ENCODE results near the gene TMOD3. TPM values are rescaled to one million over a fixed set of nuclear protein-coding genes. Genes with fewer than 3 reads are reported as not detected.

TMOD3 gene
- total RNA-seq, 1 experiment from 2014 or later, result 53.6 TPM

DNA sequence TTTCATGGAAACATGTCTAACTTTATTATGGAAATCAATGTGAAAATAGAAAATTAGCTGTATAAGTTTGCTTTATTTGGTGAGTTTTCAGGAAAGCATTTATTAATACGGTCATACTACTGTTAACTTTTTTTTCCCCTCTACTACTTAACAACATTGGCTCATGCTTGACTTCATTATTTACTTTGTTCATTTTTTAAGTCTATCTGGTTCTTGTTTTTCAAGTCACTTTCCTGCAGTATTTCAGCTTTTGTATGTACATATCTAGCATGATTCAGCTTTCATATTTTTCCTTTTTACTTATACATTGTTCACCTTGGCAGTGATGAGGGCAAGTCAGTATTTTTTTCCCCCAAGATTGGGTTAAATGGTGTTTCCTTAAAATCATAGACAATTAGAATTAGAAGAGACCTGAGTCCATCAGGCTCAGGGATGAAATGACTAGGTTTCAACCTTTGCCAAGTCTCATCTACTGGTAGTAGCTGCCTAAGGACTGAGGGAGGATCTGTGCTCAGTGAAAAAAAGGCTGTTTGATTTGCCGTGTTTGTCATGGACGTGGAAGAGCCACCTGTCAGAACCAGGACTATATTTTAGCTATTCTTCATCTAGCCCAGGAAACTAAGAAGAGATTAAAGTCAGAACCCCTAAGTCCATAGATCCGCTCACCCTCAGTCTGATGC is 15.4 kb downstream of the TMOD3 start:
- CTCF ChIA-PET, result interaction anchor here (0.6 to 1.1 kb wide), 2 partner anchors 30 to 129 kb away, joined by 3 to 5 read pairs; no protein-coding TSS in a partner anchor
- intact Hi-C loops (cut with micrococcal nuclease; ENCODE audit: unreplicated experiment), result loop anchor here (2.0 kb wide), 2 partner anchors 14 to 30 kb away; no protein-coding TSS in a partner anchor
- Mint-ChIP-seq H3K27ac (ENCODE audit: unreplicated experiment) (peak overlapping the region; percentile 77), H3K9me3 (ENCODE audit: low read depth, unreplicated experiment) (peaks cover 2% of the 10 kb centered on the region), H3K27me3 (ENCODE audit: unreplicated experiment) (no peaks in the 10 kb centered on the region), H3K4me3 (ENCODE audit: low read depth, unreplicated experiment) (no peak overlapping the region), H3K36me3 (ENCODE audit: insufficient read depth, unreplicated experiment) (no peaks in the 10 kb centered on the region), H3K4me1 (ENCODE audit: low read depth, unreplicated experiment) (peaks cover 76% of the 10 kb centered on the region)
- no TSS peak for BruUV-seq (replicated peaks)
- DNase-seq, result no peak
- TF ChIP-seq, protein P1, sequence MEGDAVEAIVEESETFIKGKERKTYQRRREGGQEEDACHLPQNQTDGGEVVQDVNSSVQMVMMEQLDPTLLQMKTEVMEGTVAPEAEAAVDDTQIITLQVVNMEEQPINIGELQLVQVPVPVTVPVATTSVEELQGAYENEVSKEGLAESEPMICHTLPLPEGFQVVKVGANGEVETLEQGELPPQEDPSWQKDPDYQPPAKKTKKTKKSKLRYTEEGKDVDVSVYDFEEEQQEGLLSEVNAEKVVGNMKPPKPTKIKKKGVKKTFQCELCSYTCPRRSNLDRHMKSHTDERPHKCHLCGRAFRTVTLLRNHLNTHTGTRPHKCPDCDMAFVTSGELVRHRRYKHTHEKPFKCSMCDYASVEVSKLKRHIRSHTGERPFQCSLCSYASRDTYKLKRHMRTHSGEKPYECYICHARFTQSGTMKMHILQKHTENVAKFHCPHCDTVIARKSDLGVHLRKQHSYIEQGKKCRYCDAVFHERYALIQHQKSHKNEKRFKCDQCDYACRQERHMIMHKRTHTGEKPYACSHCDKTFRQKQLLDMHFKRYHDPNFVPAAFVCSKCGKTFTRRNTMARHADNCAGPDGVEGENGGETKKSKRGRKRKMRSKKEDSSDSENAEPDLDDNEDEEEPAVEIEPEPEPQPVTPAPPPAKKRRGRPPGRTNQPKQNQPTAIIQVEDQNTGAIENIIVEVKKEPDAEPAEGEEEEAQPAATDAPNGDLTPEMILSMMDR (IDR thresholded peaks at IDR 0.05; ENCODE audit: unreplicated experiment), result no peak

DNA sequence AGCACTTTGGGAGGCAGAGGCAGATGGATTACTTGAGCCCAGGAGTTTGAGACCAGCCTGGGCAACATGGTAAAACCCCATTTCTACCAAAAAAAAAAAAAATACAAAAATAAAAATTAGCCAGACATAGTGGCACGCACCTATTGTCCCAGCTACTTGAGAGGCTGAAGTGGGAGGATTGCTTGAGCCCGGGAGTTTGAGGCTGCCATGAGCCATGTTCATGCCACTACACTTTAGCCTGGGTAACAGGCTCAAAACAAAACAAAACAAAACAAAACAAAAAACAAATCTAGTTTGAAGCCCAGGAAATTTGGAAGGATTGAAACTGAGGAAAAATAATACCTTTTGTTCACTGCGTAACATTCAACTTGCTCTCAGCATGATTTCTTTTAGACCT is 16.6 kb downstream of the TMOD3 start:
- no TSS peak for BruUV-seq (replicated peaks)

DNA sequence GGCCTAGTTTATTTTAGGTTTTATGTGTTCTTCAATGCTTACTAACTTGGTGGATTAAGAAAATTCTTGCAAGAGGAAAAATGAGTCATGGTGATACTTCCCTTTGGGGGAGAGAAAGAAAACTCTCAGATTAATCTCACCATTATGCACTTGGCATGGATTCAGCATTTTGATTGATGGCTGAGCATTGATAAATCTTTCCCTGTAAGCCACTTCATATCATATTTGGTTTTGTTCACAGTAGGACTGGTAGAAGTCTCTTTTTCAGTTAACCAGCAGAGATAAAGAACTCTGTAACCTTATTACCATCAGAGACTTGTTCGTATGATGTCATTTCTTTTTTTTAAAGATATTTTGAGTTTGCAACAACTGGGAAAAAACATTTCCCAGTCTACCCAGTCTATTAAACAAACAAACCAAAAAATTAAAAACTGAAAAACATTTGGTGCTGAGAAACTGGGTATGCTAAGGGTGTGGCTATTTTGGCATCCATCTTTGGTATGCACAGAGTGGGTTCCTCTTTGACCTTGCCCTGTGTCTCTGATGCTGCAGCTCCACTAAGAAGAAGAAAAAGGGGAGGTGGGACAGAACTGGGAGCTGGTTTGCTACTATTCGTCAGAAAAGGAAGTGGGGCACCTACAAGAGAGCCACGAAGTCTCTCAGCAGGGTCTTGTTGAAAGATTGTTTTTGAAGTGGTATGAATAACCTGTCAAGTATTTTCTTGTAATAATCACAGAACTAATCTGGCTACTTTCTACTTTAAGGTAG is 17.2 kb downstream of the TMOD3 start:
- DNase-seq, result peak; percentile 40
- TF ChIP-seq, protein P1 (IDR thresholded peaks at IDR 0.05; ENCODE audit: unreplicated experiment), result no peak
- Mint-ChIP-seq H3K36me3 (ENCODE audit: insufficient read depth, unreplicated experiment) (no peaks in the 10 kb centered on the region), H3K4me1 (ENCODE audit: low read depth, unreplicated experiment) (peaks cover 70% of the 10 kb centered on the region), H3K27ac (ENCODE audit: unreplicated experiment) (peak overlapping the region; percentile 72), H3K4me3 (ENCODE audit: low read depth, unreplicated experiment) (peak overlapping the region; percentile 21), H3K9me3 (ENCODE audit: low read depth, unreplicated experiment) (peaks cover 2% of the 10 kb centered on the region), H3K27me3 (ENCODE audit: unreplicated experiment) (no peaks in the 10 kb centered on the region)
- intact Hi-C loops (cut with micrococcal nuclease; ENCODE audit: unreplicated experiment), result no loop called here
- CTCF ChIA-PET, result no interaction called here
- no TSS peak for BruUV-seq (replicated peaks)

More for the DNA sequence above, 16.6 kb downstream of the TMOD3 start:
- peak overlapping the region; percentile 72 for H3K27ac Mint-ChIP-seq (ENCODE audit: unreplicated experiment)
- DNase-seq, result no peak
- H3K27me3 Mint-ChIP-seq (ENCODE audit: unreplicated experiment), result no peaks in the 10 kb centered on the region
- H3K4me1 Mint-ChIP-seq (ENCODE audit: low read depth, unreplicated experiment), result peaks cover 76% of the 10 kb centered on the region
- TF ChIP-seq, protein P1 (IDR thresholded peaks at IDR 0.05; ENCODE audit: unreplicated experiment), result no peak
- intact Hi-C loops (cut with micrococcal nuclease; ENCODE audit: unreplicated experiment), result no loop called here
- no peaks in the 10 kb centered on the region for H3K36me3 Mint-ChIP-seq (ENCODE audit: insufficient read depth, unreplicated experiment)
- peaks cover 2% of the 10 kb centered on the region for H3K9me3 Mint-ChIP-seq (ENCODE audit: low read depth, unreplicated experiment)
- CTCF ChIA-PET, result no interaction called here
- peak overlapping the region; percentile 21 for H3K4me3 Mint-ChIP-seq (ENCODE audit: low read depth, unreplicated experiment)

DNA sequence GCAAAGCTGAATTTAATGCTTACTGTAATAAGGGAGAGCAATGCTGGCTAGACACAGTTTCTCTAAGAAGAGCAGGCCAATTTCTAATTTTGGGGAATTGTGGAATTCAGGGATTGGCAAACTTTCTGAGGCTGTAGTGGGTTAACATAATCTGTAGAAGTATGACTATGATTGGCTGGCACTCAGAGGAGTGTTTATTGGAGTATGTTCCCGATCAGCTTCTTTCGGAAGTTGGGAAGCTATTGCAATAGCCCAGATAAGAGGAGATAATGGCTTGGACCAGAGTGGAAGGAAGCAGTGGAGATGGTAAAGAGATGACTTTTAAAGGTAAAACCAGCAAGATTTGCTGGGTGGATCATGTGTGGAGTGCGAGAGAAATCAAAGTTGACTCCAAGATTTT is 19.4 kb downstream of the TMOD3 start:
- no TSS peak for BruUV-seq (replicated peaks)
- intact Hi-C loops (cut with micrococcal nuclease; ENCODE audit: unreplicated experiment), result no loop called here
- CTCF ChIA-PET, result no interaction called here
- Mint-ChIP-seq H3K9me3 (ENCODE audit: low read depth, unreplicated experiment) (peaks cover 2% of the 10 kb centered on the region), H3K4me3 (ENCODE audit: low read depth, unreplicated experiment) (no peak overlapping the region), H3K36me3 (ENCODE audit: insufficient read depth, unreplicated experiment) (no peaks in the 10 kb centered on the region), H3K4me1 (ENCODE audit: low read depth, unreplicated experiment) (peaks cover 59% of the 10 kb centered on the region), H3K27ac (ENCODE audit: unreplicated experiment) (no peak overlapping the region), H3K27me3 (ENCODE audit: unreplicated experiment) (no peaks in the 10 kb centered on the region)
- no peak for DNase-seq
- TF ChIP-seq, protein P1 (IDR thresholded peaks at IDR 0.05; ENCODE audit: unreplicated experiment), result no peak
